HCT116 (cell line): ENCODE results near the gene DHRS12. TPM values are rescaled to one million over a fixed set of nuclear protein-coding genes. Genes with fewer than 3 reads are reported as not detected.

Experiments used
- ATAC-seq: fragments of 200-7000 bp; cut with Tn5 transposase; 2 replicates; pipeline ENCODE4 v1.9.1; 2020; ENCODE audit warnings: mild to moderate bottlenecking, moderate library complexity
- BruUV-seq: library from RNA; stranded (reverse); fragments of 400-500 nt; replicated peaks from 2 replicates; lab custom pipeline; 2021; lab: Mats Ljungman, UMichigan
- CTCF ChIA-PET: fragments of 300-600 bp; sonication (Branson Sonifier 250); formaldehyde crosslinking; loops from one replicate; lab custom pipeline; 2021; ENCODE audit warnings: antibody characterized with exemption; lab: Charles Lee
- POLR2A ChIA-PET: fragments of 300-600, 350-600 bp; sonication (Branson Sonifier 250); formaldehyde crosslinking; loops from one replicate; lab custom pipeline; 2021; ENCODE audit warnings: antibody characterized with exemption; lab: Charles Lee
- RAD21 ChIA-PET, 2 experiments: fragments of 300-600 bp; sonication (Branson Sonifier 250); formaldehyde crosslinking; loops; one replicate each; lab custom pipeline; 2023; ENCODE audit warnings: low total read pairs in 2 of 2; ENCODE audit not compliant: uncharacterized antibody in 2 of 2, unreplicated experiment in 2 of 2, low non-redundant PET in 1 of 2; lab: Charles Lee
- DNase-seq: peaks from one replicate; pipeline ENCODE4 v3.0.0-alpha.2; 2010; ENCODE audit warnings: low read depth, low spot score
- H2AFZ ChIP-seq: fragments of 200-600 bp; shearing (Covaris generic), sonication (generic); 2 replicates; pipeline ENCODE4 v1.6.1; 2017; ENCODE audit warnings: low read depth, mixed run types, mixed read lengths, antibody characterized with exemption, low read length; ENCODE audit not compliant: poor library complexity, severe bottlenecking
- H3K27ac ChIP-seq: 2 replicates; pipeline ENCODE4 v1.5.1; 2012; ENCODE audit warnings: low read depth, low read length
- H3K27me3 ChIP-seq: fragments of 200-600 bp; sonication (generic); 2 replicates; pipeline ENCODE4 v1.6.1; 2016; ENCODE audit warnings: mixed run types, low read length, mixed read lengths; ENCODE audit not compliant: insufficient read depth
- H3K36me3 ChIP-seq, 2 experiments: fragments of 200-500 bp in 1 of 2; fragments of 200-600 bp in 1 of 2; sonication (Bioruptor generic) in 1 of 2; sonication (generic) in 1 of 2; 2 replicates each; pipeline versions ENCODE4 v1.5.1 to v1.6.1; 2014 to 2016; ENCODE audit warnings: low read length in 2 of 2, inconsistent platforms in 1 of 2, mixed read lengths in 1 of 2, mixed run types in 1 of 2; ENCODE audit not compliant: insufficient read depth in 2 of 2, control insufficient read depth in 1 of 2
- H3K4me1 ChIP-seq, 2 experiments: fragments of 200-600 bp in 1 of 2; sonication (generic) in 1 of 2; 2 replicates each; pipeline versions ENCODE4 v1.5.1 to v1.6.1; 2012 to 2017; ENCODE audit warnings: low read length in 2 of 2, inconsistent platforms in 1 of 2, mild to moderate bottlenecking in 1 of 2, mixed read lengths in 1 of 2, mixed run types in 1 of 2, moderate library complexity in 1 of 2; ENCODE audit not compliant: insufficient read depth in 2 of 2, control insufficient read depth in 1 of 2
- H3K4me2 ChIP-seq: fragments of 200-600 bp; sonication (generic); 2 replicates; pipeline ENCODE4 v1.6.1; 2017; ENCODE audit warnings: mixed run types, low read length, mixed read lengths
- H3K4me3 ChIP-seq, 2 experiments: fragments of 200-600 bp in 1 of 2; sonication (generic) in 1 of 2; replicated peaks in 1 of 2; 2 replicates each; pipeline ENCODE4 v1.5.1; 2011 to 2016; ENCODE audit warnings: low read length in 2 of 2, control low read depth in 1 of 2, low read depth in 1 of 2, mild to moderate bottlenecking in 1 of 2, mixed read lengths in 1 of 2, mixed run types in 1 of 2
- H3K79me2 ChIP-seq: fragments of 200-600 bp; sonication (generic); 2 replicates; pipeline ENCODE4 v1.6.1; 2017; ENCODE audit warnings: mild to moderate bottlenecking, mixed run types, low read length, moderate library complexity, mixed read lengths; ENCODE audit not compliant: insufficient read depth
- H3K9ac ChIP-seq: fragments of 200-600 bp; sonication (generic); 2 replicates; pipeline ENCODE4 v1.6.1; 2016; ENCODE audit warnings: low read length, mixed read lengths
- H3K9me2 ChIP-seq: fragments of 200-600 bp; sonication (generic), shearing (Covaris generic); 2 replicates; pipeline ENCODE4 v1.6.1; 2017; ENCODE audit warnings: mixed run types, mild to moderate bottlenecking, moderate library complexity; ENCODE audit not compliant: insufficient read depth
- H3K9me3 ChIP-seq, 2 experiments: fragments of 200-500 bp in 1 of 2; fragments of 200-600 bp in 1 of 2; sonication (Bioruptor generic) in 1 of 2; sonication (generic) in 1 of 2; 2 replicates each; pipeline ENCODE4 v1.6.1; 2014 to 2017; ENCODE audit warnings: low read length in 2 of 2, mixed read lengths in 2 of 2, inconsistent platforms in 1 of 2, low read depth in 1 of 2, mild to moderate bottlenecking in 1 of 2, mixed run types in 1 of 2, moderate library complexity in 1 of 2; ENCODE audit not compliant: control insufficient read depth in 1 of 2, insufficient read depth in 1 of 2
- H4K20me1 ChIP-seq: fragments of 200-600 bp; sonication (generic), shearing (Covaris generic); 2 replicates; pipeline ENCODE4 v1.6.1; 2017; ENCODE audit warnings: mixed run types, mild to moderate bottlenecking, moderate library complexity; ENCODE audit not compliant: insufficient read depth
- CBX3 ChIP-seq: IDR thresholded peaks from 2 replicates; pipeline ENCODE4 v1.6.1; 2012; ENCODE audit warnings: low read depth
- CEBPB ChIP-seq: IDR thresholded peaks from 2 replicates; pipeline ENCODE4 v1.6.1; 2012; ENCODE audit warnings: low read depth
- CTCF ChIP-seq, 3 experiments: fragments of 200-600 bp in 1 of 3; sonication (generic) in 1 of 3; IDR thresholded peaks in 2 of 3; conservative IDR thresholded peaks in 1 of 3; 2 replicates each; pipeline ENCODE4 v1.5.1; 2012 to 2017; ENCODE audit warnings: low read depth in 2 of 3, low read length in 2 of 3, antibody characterized with exemption in 1 of 3, borderline replicate concordance in 1 of 3, control low read depth in 1 of 3, mild to moderate bottlenecking in 1 of 3, mixed read lengths in 1 of 3, mixed run types in 1 of 3, moderate library complexity in 1 of 3; ENCODE audit not compliant: insufficient read depth in 1 of 3
- EGR1 ChIP-seq: IDR thresholded peaks from 2 replicates; pipeline ENCODE4 v1.6.1; 2012; ENCODE audit warnings: low read depth
- ELF1 ChIP-seq: IDR thresholded peaks from 2 replicates; pipeline ENCODE4 v1.6.1; 2012; ENCODE audit warnings: low read depth, borderline replicate concordance
- EZH2 ChIP-seq: fragments of 200-600 bp; sonication (generic); IDR thresholded peaks from 2 replicates; pipeline ENCODE4 v1.6.1; 2017; ENCODE audit warnings: antibody characterized with exemption, mixed run types
- FOSL1 ChIP-seq: IDR thresholded peaks from 2 replicates; pipeline ENCODE4 v1.6.1; 2012; ENCODE audit warnings: low read depth
- MAX ChIP-seq: IDR thresholded peaks from 2 replicates; pipeline ENCODE4 v1.6.1; 2012
- POLR2AphosphoS5 ChIP-seq: IDR thresholded peaks from 2 replicates; pipeline ENCODE4 v1.6.1; 2011; ENCODE audit warnings: mild to moderate bottlenecking, low read depth, low read length, moderate library complexity
- REST ChIP-seq: IDR thresholded peaks from 2 replicates; pipeline ENCODE4 v1.6.1; 2012; ENCODE audit warnings: low read depth
- SIN3A ChIP-seq: IDR thresholded peaks from 2 replicates; pipeline ENCODE4 v1.6.1; 2012; ENCODE audit warnings: low read depth
- SP1 ChIP-seq: IDR thresholded peaks from 2 replicates; pipeline ENCODE4 v1.6.1; 2012; ENCODE audit warnings: low read depth
- YY1 ChIP-seq: IDR thresholded peaks from 2 replicates; pipeline ENCODE4 v1.6.1; 2011; ENCODE audit warnings: low read length, low read depth, moderate library complexity, mild to moderate bottlenecking; ENCODE audit not compliant: insufficient replicate concordance; ENCODE audit errors: extremely low read depth
- ZFX ChIP-seq: fragments of 450-650 bp; IDR thresholded peaks from 2 replicates; pipeline ENCODE4 v1.6.1; 2017
- ZNF274 ChIP-seq: fragments of 200-500 bp; sonication (Bioruptor generic); IDR thresholded peaks from 2 replicates; pipeline ENCODE4 v1.6.1; 2014; ENCODE audit warnings: mild to moderate bottlenecking, low read depth, low read length, inconsistent platforms
- intact Hi-C: fragments of 100-400 bp; cut with micrococcal nuclease; formaldehyde crosslinking; loops from 2 replicates; pipeline ENCODE4 v1.10.0; 2022
- total RNA-seq: library from RNA; stranded (reverse); gene quantifications from one replicate; pipeline ENCODE4 v1.2.1, GENCODE V29; 2021; ENCODE audit not compliant: unreplicated experiment

The DHRS12 gene
- total RNA-seq, 1 experiment from 2014 or later, result 3.9 TPM

GRCh38 chr13:51728972-51729371 lies 75.0 kb downstream of the DHRS12 start:
- BruUV-seq, result no TSS peak
- no peak for ATAC-seq
- Histone ChIP-seq H3K27me3 (no peaks in the 10 kb centered on the region), H3K4me3 (no peak overlapping the region), H3K4me2 (no peak overlapping the region), H3K79me2 (no peaks in the 10 kb centered on the region), H2AFZ (no peak overlapping the region), H3K27ac (no peak overlapping the region), H3K9ac (no peak overlapping the region), H4K20me1 (no peaks in the 10 kb centered on the region), H3K4me1 (0 out of 4 replicates have a peak, but pooled peaks cover 0 to 4% of the 10 kb centered on the region in 2 experiments), H3K9me3 (no peaks in the 10 kb centered on the region), H3K9me2 (no peaks in the 10 kb centered on the region), H3K36me3 (no peaks in the 10 kb centered on the region)
- TF ChIP-seq CTCF (IDR thresholded peaks at IDR 0.05 in 2 of 3, conservative IDR thresholded peaks at IDR 0.05 in 1 of 3; ENCODE audit: borderline replicate concordance in 1 of 3, insufficient read depth in 1 of 3, low read depth in 2 of 3, low read length in 2 of 3), result no peak
- no peak for TF ChIP-seq CBX3
- TF ChIP-seq EGR1, result no peak
- no peak for TF ChIP-seq POLR2AphosphoS5
- TF ChIP-seq CEBPB, result no peak
- no peak for TF ChIP-seq SIN3A
- no peak for TF ChIP-seq FOSL1
- no peak for TF ChIP-seq MAX
- no peak for TF ChIP-seq YY1
- TF ChIP-seq REST, result no peak
- TF ChIP-seq EZH2, result no peak
- TF ChIP-seq SP1, result no peak
- TF ChIP-seq ZFX, result no peak
- TF ChIP-seq ELF1, result no peak
- TF ChIP-seq ZNF274, result no peak
- intact Hi-C loops, result no loop called here
- ChIA-PET CTCF (no interaction called here), RAD21 (no interaction called here), POLR2A (no interaction called here)
- DNase-seq, result no peak
